Lower leg skin (tissue), 4 donors: ENCODE data around the gene APLNR. TPM values are rescaled to one million over a fixed set of nuclear protein-coding genes. Genes with fewer than 3 reads are reported as not detected.

Source experiments
- DNase-seq, 2 donors: peaks; one replicate each; pipeline ENCODE4 v3.0.0-alpha.2; 2019; ENCODE audit warnings: low spot score in 2 of 2
- H3K4me3 ChIP-seq: fragments of 200-600 bp; sonication (generic); 2 replicates; pipeline ENCODE4 v1.5.1; 2017; ENCODE audit warnings: mild to moderate bottlenecking, low read depth; ENCODE audit not compliant: poor library complexity, severe bottlenecking
- CTCF ChIP-seq, 3 donors: fragments of 450-650 bp; IDR thresholded peaks; one replicate each; pipeline ENCODE4 v1.5.1; 2016; ENCODE audit warnings: antibody characterized with exemption in 3 of 3, mild to moderate bottlenecking in 3 of 3, moderate library complexity in 2 of 3
- POLR2A ChIP-seq, 2 donors: fragments of 450-650 bp; IDR thresholded peaks; one replicate each; pipeline ENCODE4 v1.6.1; 2016 to 2017; ENCODE audit warnings: antibody characterized with exemption in 2 of 2, mild to moderate bottlenecking in 1 of 2, moderate library complexity in 1 of 2
- WGBS, 2 donors: methylation state at CpG; one replicate each; pipeline ENCODE4 v1.1.5; 2018; 5-methylcytosine and 5-hydroxymethylcytosine counted together
- intact Hi-C: fragments of 100-400 bp; cut with DNase I; formaldehyde crosslinking; loops from one replicate; pipeline ENCODE4 v1.15.0; 2023; ENCODE audit warnings: low total_unique reads
- total RNA-seq, 4 donors: library from RNA; depleted of rRNA; stranded (reverse); fragments of >200 nt; gene quantifications; one replicate each; pipeline ENCODE4 v1.1.0, GENCODE V29; 2016

The APLNR gene
- total RNA-seq, 4 donors from 2014 or later, result 0.17 to 1.6 (median 0.82) TPM

GRCh38 chr11:57190548-57190947 is 46.5 kb downstream of the APLNR start:
- intact Hi-C loops, result no loop called here
- no peak for TF ChIP-seq CTCF (IDR thresholded peaks at IDR 0.05)
- no peak for TF ChIP-seq POLR2A (IDR thresholded peaks at IDR 0.05)
- no peak overlapping the region for H3K4me3 ChIP-seq
- no peak for DNase-seq
- 94 to 100% methylated on average over 4 of the region's 4 CpGs for WGBS, 2 donors

Other genes starting within 250 kb of the APLNR start
- gene OR5AK2, start 248.3 kb downstream of the APLNR start, total RNA-seq, result not detected
- gene LRRC55, start 55.3 kb downstream of the APLNR start, total RNA-seq, result under 1 TPM in 2 of 4 donors, not detected in 2; 0.08 to 0.15 TPM
- 100 to 1,000 TPM; 219 to 273 (median 230) TPM for gene TNKS1BP1, start 87.7 kb upstream of the APLNR start, total RNA-seq
- 10 to 100 TPM; 66.1 to 76.1 (median 74.6) TPM for gene SSRP1, start 98.6 kb upstream of the APLNR start, total RNA-seq
- not detected for gene P2RX3, start 101.1 kb upstream of the APLNR start, total RNA-seq
- not detected for gene PRG3, start 143.9 kb upstream of the APLNR start, total RNA-seq
- gene PRG2, start 153.4 kb upstream of the APLNR start, total RNA-seq, result 1 to 10 TPM in 1 of 4 donors, under 1 TPM in 1, not detected in 2; 0.84 to 1.7 TPM
- gene SLC43A3, start 189.9 kb upstream of the APLNR start, total RNA-seq, result 10 to 100 TPM; 12.4 to 66.4 (median 41.1) TPM
- gene RTN4RL2, start 223.3 kb upstream of the APLNR start, total RNA-seq, result 1 to 10 TPM in 3 of 4 donors, under 1 TPM in 1; 0.55 to 3.6 (median 2.3) TPM